AG09309 (cell line): ENCODE measurements around the gene IL1F10.

Experiments
- DNase-seq: peaks from one replicate; pipeline ENCODE4 v3.0.0-alpha.2; 2010; ENCODE audit warnings: low read depth
- H3K4me3 ChIP-seq: 2 replicates; pipeline ENCODE4 v1.5.1; 2011; ENCODE audit warnings: mild to moderate bottlenecking, low read depth, low read length, moderate library complexity; ENCODE audit not compliant: control insufficient read depth
- TF ChIP-seq, protein P1 (sequence below): IDR thresholded peaks from 2 replicates; pipeline ENCODE4 v1.5.1; 2011; ENCODE audit warnings: mild to moderate bottlenecking, low read depth, low read length, inconsistent platforms; ENCODE audit not compliant: insufficient read depth, control insufficient read depth; ENCODE audit errors: missing control alignments

Gene IL1F10

DNA sequence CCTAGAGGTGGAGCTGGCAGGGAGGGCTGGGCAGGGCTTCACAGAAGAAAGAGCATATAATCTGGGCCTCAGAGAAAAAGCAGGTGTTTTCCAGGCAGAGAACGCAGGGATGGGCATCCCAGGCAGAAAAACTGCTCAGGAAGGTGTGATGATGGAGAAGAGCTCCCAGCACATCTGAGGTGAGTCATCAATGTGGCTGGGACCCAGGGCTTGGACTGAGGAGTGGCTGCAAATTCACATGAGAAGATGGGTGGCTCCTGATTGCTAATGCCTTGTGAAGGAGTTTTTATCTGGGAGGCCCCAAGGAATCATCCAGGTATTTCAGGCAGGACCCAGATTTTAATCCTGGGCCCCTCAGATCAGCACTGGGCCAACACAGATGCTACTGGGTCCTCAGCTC is 10.2 kb downstream of the IL1F10 start:
- TF ChIP-seq, protein P1, sequence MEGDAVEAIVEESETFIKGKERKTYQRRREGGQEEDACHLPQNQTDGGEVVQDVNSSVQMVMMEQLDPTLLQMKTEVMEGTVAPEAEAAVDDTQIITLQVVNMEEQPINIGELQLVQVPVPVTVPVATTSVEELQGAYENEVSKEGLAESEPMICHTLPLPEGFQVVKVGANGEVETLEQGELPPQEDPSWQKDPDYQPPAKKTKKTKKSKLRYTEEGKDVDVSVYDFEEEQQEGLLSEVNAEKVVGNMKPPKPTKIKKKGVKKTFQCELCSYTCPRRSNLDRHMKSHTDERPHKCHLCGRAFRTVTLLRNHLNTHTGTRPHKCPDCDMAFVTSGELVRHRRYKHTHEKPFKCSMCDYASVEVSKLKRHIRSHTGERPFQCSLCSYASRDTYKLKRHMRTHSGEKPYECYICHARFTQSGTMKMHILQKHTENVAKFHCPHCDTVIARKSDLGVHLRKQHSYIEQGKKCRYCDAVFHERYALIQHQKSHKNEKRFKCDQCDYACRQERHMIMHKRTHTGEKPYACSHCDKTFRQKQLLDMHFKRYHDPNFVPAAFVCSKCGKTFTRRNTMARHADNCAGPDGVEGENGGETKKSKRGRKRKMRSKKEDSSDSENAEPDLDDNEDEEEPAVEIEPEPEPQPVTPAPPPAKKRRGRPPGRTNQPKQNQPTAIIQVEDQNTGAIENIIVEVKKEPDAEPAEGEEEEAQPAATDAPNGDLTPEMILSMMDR, result no peak
- no peak overlapping the region for H3K4me3 ChIP-seq
- DNase-seq, result no peak

DNA sequence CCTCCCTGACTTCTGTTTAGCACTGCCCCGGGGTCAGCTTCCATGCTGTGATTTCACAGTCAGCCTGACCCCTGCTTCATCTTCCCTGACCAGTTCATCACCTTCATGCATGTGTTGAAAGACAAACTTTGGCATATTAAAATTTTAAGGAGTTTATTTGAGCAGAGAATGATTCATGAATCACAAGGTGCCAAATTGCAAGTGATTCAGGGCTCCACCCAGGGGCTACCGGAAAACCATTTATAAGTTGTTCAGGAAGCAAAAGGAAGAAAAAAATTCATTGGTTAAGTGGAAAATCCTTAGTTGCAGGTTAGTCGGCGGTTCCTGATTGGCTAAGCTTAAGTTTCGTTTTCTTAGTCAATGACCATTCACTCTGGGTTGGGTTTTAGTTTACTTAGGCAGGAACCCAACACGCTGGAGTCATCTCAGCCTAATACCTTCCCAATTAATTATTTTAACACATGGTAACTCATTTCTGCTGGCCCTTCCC is 10.6 kb downstream of the IL1F10 start:
- no peak for DNase-seq
- H3K4me3 ChIP-seq, result no peak overlapping the region
- TF ChIP-seq, protein P1, result no peak

DNA sequence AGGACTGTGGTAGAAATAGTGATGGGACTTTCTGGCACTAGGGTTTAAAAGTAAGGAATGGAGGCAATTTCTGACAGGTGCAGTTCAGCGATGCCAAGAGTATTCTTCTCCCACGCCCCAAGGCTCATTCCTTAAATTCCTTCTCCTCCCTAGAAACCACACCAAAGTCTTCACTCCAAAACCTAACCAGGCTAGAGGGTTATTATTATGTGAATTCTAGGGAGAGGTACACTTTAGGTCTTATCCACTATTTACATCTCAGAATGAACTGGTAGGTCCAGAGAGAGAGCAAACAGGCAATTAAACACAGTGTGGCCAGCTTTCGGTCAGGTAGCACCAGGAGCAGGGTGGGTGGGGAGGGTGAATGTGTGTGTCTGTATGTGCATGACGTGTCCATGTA is 11.4 kb downstream of the IL1F10 start:
- no peak overlapping the region for H3K4me3 ChIP-seq
- DNase-seq, result no peak

DNA sequence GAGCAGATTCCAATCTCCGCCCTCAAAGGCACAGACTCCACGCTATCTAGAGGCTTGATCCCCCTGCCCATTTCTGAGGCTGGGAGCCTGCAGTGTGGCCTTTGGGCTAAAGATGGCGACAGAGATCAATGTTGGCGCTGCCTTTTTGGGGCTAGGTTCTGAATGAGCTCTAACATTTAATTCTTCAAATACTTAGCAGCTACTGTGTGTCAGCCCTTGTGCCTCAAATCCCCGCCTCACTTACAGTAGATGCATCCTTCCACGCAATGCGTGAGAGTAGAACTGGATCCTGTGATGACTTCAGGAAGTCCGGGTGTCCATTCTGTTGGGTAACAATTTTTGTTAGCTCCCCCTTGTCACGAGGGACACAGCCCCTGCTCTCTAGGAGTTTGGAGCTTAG is 12.4 kb downstream of the IL1F10 start:
- no peak for DNase-seq
- H3K4me3 ChIP-seq, result no peak overlapping the region
- TF ChIP-seq, protein P1, result peak; percentile 77

More for the DNA sequence above, 11.4 kb downstream of the IL1F10 start:
- TF ChIP-seq, protein P1, result no peak

DNA sequence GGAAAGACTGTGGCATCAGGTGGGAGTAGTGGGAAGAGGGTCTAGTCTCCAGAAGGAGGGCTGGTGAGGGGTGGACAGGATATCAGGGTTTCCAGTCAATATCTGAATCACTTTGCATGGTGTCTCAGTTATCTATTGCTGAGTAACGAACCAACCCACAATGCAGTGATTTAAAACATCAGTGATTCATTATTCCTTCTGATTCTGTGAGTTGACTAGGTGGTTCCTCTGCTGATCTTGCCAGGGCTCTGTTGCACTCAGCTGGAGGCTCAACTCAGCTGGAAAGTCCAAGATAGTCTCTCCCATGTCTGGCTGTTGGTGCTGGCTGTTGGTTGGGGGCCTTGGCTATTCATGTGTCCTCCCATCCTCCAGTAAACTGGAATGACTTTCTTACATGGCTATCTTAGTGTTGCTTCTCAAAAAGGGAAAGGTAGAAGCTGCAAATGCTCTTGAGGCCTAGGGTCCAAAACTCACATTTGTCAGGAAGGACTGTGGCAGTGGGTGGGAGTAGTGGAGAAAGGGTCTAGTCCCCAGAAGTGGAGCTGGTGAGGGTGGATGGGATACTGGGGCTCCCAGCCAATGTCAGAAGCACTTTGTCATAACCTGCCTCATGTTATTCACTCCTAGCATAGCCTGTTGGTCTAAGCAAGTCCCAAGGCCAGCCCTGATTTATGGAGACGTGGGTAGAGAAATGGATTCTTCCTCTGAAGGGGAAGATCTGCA is 13.9 kb downstream of the IL1F10 start:
- TF ChIP-seq, protein P1, result no peak
- H3K4me3 ChIP-seq, result no peak overlapping the region
- no peak for DNase-seq

DNA sequence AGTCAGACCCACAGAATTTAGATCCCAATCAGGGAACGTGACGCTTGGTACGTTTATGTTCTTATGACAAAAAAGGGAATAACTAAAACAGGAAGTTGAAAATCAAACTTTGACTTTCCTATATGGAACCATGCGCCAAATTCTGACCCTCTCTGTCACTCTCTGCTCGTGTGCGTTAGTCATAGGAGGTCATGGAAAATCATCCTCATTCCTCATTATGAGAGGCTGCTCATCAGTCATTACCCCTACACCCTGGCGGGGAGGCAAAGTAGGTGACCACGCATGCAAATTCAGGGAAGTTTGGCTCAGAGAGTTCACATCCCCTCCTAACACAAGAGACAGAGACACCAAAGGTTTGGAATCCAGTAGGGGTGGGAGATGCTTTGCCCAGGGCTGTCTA is 15.5 kb downstream of the IL1F10 start:
- no peak overlapping the region for H3K4me3 ChIP-seq
- TF ChIP-seq, protein P1, result no peak
- no peak for DNase-seq
